ENCODE data around the gene YEATS4.

DNA sequence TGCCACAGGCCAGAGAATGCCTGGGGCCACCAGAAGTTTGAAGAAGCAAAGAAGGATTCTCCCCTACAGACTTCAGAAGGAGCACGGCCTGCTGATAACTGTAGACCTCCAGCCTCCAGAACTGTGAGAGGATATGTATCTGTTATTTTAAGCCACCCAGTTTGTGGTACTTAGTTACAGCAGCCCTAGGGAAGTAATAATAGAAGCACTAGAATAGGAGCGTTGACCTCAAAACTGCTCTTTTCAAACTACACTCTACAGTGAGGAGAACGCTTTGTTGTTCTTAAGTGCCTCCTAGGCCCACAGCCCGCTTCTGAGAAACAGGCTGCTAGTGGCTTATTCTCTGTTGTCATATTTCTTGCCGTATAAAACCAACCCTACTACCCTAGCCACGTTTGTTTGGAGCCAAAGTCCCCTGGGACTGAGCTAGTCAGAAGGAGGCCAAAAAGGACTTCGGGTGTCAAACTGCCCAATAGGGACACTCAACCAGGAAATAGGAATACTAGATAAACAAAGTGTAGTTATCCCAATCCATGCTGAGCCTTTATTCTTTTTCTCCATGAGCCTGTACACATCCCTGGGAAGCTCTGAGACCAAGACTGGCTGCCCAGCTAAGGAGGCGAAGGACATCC, 72.2 kb downstream of the YEATS4 start:
- TF ChIP-seq, protein P1, sequence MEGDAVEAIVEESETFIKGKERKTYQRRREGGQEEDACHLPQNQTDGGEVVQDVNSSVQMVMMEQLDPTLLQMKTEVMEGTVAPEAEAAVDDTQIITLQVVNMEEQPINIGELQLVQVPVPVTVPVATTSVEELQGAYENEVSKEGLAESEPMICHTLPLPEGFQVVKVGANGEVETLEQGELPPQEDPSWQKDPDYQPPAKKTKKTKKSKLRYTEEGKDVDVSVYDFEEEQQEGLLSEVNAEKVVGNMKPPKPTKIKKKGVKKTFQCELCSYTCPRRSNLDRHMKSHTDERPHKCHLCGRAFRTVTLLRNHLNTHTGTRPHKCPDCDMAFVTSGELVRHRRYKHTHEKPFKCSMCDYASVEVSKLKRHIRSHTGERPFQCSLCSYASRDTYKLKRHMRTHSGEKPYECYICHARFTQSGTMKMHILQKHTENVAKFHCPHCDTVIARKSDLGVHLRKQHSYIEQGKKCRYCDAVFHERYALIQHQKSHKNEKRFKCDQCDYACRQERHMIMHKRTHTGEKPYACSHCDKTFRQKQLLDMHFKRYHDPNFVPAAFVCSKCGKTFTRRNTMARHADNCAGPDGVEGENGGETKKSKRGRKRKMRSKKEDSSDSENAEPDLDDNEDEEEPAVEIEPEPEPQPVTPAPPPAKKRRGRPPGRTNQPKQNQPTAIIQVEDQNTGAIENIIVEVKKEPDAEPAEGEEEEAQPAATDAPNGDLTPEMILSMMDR (IDR thresholded peaks at IDR 0.05; ENCODE audit: low read depth, low read length, missing input control): no peak
- TF ChIP-seq, protein P2, sequence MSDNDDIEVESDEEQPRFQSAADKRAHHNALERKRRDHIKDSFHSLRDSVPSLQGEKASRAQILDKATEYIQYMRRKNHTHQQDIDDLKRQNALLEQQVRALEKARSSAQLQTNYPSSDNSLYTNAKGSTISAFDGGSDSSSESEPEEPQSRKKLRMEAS (IDR thresholded peaks at IDR 0.05): no peak
- TF ChIP-seq RAD21 (IDR thresholded peaks at IDR 0.05): no peak
- TF ChIP-seq, protein P3, sequence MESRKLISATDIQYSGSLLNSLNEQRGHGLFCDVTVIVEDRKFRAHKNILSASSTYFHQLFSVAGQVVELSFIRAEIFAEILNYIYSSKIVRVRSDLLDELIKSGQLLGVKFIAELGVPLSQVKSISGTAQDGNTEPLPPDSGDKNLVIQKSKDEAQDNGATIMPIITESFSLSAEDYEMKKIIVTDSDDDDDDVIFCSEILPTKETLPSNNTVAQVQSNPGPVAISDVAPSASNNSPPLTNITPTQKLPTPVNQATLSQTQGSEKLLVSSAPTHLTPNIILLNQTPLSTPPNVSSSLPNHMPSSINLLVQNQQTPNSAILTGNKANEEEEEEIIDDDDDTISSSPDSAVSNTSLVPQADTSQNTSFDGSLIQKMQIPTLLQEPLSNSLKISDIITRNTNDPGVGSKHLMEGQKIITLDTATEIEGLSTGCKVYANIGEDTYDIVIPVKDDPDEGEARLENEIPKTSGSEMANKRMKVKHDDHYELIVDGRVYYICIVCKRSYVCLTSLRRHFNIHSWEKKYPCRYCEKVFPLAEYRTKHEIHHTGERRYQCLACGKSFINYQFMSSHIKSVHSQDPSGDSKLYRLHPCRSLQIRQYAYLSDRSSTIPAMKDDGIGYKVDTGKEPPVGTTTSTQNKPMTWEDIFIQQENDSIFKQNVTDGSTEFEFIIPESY (IDR thresholded peaks at IDR 0.05): no peak
- TF ChIP-seq JUND (IDR thresholded peaks at IDR 0.05): no peak
- TF ChIP-seq RXRA (IDR thresholded peaks at IDR 0.05): no peak

Data from liver (tissue), 3 donors.